ENCODE results near the gene TPRG1L.
"Not testable (repeated sequence)": the region's sequence is repeated elsewhere in the genome, so short reads cannot be mapped to it uniquely, and the experiment has no call there.

Gene TPRG1L

GRCh38 chr1:3610527-3611169 lies 14.2 kb upstream of the TPRG1L start:
- Mint-ChIP-seq H3K4me1 (ENCODE audit: low read depth) (peaks cover 8% of the 10 kb centered on the region), H3K9me3 (no peaks in the 10 kb centered on the region), H3K36me3 (ENCODE audit: low read depth) (no peaks in the 10 kb centered on the region), H3K27me3 (peaks cover 9% of the 10 kb centered on the region), H3K27ac (no peak overlapping the region), H3K4me3 (peak overlapping the region; percentile 41)

DNA sequence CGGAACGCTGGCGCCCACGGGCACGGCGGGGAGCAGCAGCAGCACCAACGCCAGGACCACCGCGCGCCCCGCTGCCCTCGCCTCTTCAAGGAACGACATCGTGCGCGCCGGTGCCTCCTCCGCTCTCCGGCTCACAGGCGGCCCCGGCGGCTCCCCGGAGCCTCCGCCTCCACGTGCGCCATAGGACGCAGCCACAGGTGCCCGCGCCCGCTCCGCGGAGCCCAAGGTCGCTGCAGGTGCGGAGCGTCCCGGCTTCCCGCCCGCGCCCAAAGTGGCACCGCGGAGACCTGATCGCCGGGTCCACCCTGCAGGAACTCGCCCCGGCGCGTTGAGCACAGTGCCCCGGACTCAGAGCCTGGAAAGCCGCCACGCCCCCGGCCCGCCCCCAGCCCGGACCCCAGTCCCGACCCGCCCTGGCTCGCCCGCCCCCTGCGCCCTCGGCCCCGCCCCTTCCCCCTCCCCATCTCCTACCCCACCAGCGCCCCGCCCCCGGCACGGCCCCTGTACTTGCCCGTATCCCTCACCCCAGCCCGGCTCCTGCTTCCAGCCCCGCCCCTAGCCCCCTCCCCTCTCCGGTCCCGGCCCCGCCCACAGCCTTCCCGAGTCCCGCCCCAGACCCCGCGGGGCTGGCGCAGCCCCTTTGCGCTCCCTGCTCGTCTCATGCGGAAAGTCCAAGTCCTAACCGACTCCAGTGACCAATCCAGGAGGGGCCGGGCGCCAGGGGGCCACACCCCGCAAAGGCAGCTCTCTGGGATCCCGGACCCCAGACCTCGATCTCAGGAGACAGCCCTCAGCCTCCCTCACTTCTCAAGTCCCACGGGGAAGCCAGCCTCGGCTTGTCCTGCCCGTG lies 13.4 kb upstream of the TPRG1L start, which contains the start of gene MEGF6:
Gene MEGF6, minus strand, starts transcription at position 339 of the 850 bp plus-strand sequence. Its CDS starts 240 bp downstream, at position 99.
- Mint-ChIP-seq H3K4me3 (peak within 1 kb of the TSS; percentile 66), H3K27me3 (peaks cover 9% of the 10 kb centered on the region), H3K27ac (no peak within 1 kb of the TSS), H3K4me1 (ENCODE audit: low read depth) (peaks cover 8% of the 10 kb centered on the region), H3K36me3 (ENCODE audit: low read depth) (no peaks in the 10 kb centered on the region), H3K9me3 (no peaks in the 10 kb centered on the region)

- peak overlapping the region; percentile 66 for H3K4me3 Mint-ChIP-seq
- H3K4me1 Mint-ChIP-seq (ENCODE audit: low read depth): peaks cover 8% of the 10 kb centered on the region
- no peak overlapping the region for H3K27ac Mint-ChIP-seq
- no peaks in the 10 kb centered on the region for H3K9me3 Mint-ChIP-seq
- H3K36me3 Mint-ChIP-seq (ENCODE audit: low read depth): no peaks in the 10 kb centered on the region
- peaks cover 9% of the 10 kb centered on the region for H3K27me3 Mint-ChIP-seq
Measured at GRCh38 chr1:3612123-3612522, 12.7 kb upstream of the TPRG1L start.

DNA sequence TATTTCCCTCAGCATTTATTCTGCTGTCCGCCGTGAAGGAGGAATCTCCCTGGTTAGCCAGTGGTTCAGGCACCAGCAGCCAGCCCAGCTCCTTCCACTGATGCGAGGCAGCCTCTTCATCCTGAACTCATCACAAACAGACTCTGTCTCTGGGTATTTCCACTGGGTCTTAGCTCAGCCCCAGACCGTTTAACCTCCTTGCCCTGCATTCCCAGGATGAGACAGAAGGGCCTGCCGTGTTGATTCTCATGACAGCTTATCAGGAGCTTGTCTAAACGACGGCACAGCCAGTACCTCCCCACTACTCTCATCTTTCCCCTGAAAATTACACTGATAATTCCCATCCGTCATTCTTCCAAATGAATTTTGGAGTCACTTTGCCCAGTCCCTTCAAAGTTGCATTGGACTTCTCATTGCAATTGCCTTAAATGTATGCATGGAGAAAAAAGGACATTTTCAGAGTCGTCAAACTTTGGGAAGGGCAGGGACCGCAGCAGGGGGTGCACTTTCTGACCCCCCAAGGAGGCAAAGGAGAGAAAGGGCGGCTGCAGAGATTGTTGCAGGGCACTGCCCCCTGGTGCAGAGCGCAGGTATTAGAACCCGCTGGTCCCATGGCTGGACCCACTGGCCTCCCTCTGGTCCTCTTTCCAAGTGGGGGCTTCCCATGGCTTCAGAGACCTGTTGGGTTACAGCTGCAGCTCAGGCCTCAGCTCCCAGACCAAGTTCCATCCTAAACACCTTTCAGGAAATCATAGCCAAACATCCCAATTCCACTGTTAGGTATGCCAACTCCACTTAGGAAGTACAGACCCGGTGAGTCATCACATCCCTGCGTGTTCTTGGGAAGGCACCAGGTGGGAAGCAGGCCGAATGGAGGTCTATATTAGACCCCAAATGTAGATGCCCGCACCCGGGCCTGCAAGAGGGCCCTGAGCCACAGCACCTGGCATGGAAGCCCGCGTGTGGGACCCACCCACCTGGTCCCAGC lies 9.8 kb upstream of the TPRG1L start:
- H3K27ac Mint-ChIP-seq: no peak overlapping the region
- peaks cover 22% of the 10 kb centered on the region for H3K4me1 Mint-ChIP-seq (ENCODE audit: low read depth)

GRCh38 chr1:3616861-3617260 lies 8.0 kb upstream of the TPRG1L start:
- no peaks in the 10 kb centered on the region for H3K9me3 Mint-ChIP-seq
- H3K27me3 Mint-ChIP-seq: no peaks in the 10 kb centered on the region
- H3K27ac Mint-ChIP-seq: no peak overlapping the region
- no peaks in the 10 kb centered on the region for H3K36me3 Mint-ChIP-seq (ENCODE audit: low read depth)
- H3K4me3 Mint-ChIP-seq: no peak overlapping the region
- H3K4me1 Mint-ChIP-seq (ENCODE audit: low read depth): peaks cover 21% of the 10 kb centered on the region

More for the DNA sequence above, 9.8 kb upstream of the TPRG1L start:
- no peaks in the 10 kb centered on the region for H3K9me3 Mint-ChIP-seq
- H3K36me3 Mint-ChIP-seq (ENCODE audit: low read depth): no peaks in the 10 kb centered on the region
- H3K27me3 Mint-ChIP-seq: peaks cover 6% of the 10 kb centered on the region
- no peak overlapping the region for H3K4me3 Mint-ChIP-seq

- no peak overlapping the region for H3K27ac Mint-ChIP-seq
Measured at GRCh38 chr1:3617806-3618345, 6.9 kb upstream of the TPRG1L start.

DNA sequence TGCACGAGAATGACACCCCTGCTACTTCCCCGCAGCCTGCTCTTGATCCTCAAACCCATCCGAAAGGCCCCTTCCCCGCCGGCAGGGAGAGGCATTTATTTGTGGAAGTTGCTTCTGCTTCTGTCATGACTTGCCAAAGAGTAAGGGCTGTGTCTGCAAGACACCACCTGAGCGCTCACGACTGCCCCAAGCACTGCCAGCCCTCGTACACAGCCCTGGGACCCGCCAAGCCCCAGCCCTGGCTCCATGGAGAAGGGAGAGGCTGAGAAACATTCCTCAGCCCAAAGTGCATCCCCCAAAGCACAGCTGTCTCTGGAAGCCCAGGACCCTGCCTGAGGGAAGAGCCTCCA lies 6.3 kb upstream of the TPRG1L start:
- Mint-ChIP-seq H3K4me1 (ENCODE audit: low read depth) (peaks cover 28% of the 10 kb centered on the region), H3K9me3 (no peaks in the 10 kb centered on the region), H3K27me3 (no peaks in the 10 kb centered on the region), H3K4me3 (no peak overlapping the region), H3K36me3 (ENCODE audit: low read depth) (no peaks in the 10 kb centered on the region), H3K27ac (no peak overlapping the region)

More at GRCh38 chr1:3617806-3618345, 6.9 kb upstream of the TPRG1L start:
- Mint-ChIP-seq H3K36me3 (ENCODE audit: low read depth) (no peaks in the 10 kb centered on the region), H3K4me3 (no peak overlapping the region), H3K4me1 (ENCODE audit: low read depth) (peaks cover 22% of the 10 kb centered on the region), H3K9me3 (no peaks in the 10 kb centered on the region), H3K27me3 (no peaks in the 10 kb centered on the region)

GRCh38 chr1:3618881-3619671 lies 5.7 kb upstream of the TPRG1L start:
- H3K4me3 Mint-ChIP-seq: peak overlapping the region; percentile 82
- no peaks in the 10 kb centered on the region for H3K27me3 Mint-ChIP-seq
- H3K9me3 Mint-ChIP-seq: no peaks in the 10 kb centered on the region
- H3K4me1 Mint-ChIP-seq (ENCODE audit: low read depth): peaks cover 34% of the 10 kb centered on the region
- no peaks in the 10 kb centered on the region for H3K36me3 Mint-ChIP-seq (ENCODE audit: low read depth)
- peak overlapping the region; percentile 92 for H3K27ac Mint-ChIP-seq

DNA sequence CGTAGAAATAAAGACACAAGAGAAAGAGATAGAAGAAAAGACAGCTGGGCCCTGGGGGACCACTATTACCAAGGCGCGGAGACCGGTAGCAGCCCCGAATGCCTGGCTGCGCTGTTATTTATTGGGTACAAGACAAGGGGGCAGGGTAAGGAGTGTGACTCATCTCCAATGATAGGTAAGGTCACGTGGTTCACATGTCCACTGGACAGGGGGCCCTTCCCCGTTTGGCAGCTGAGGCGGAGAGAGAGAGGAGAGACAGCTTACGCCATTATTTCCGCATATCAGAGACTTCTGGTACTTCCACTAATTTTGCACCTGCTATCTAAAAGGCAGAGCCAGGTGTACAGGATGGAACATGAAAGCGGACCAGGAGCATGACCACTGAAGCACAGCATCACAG lies 4.1 kb upstream of the TPRG1L start:
- Mint-ChIP-seq H3K4me1 (ENCODE audit: low read depth) (peaks cover 43% of the 10 kb centered on the region), H3K36me3 (ENCODE audit: low read depth) (no peaks in the 10 kb centered on the region), H3K9me3 (no peaks in the 10 kb centered on the region), H3K27me3 (no peaks in the 10 kb centered on the region), H3K4me3 (peak overlapping the region; percentile 82), H3K27ac (peak overlapping the region; percentile 92)

DNA sequence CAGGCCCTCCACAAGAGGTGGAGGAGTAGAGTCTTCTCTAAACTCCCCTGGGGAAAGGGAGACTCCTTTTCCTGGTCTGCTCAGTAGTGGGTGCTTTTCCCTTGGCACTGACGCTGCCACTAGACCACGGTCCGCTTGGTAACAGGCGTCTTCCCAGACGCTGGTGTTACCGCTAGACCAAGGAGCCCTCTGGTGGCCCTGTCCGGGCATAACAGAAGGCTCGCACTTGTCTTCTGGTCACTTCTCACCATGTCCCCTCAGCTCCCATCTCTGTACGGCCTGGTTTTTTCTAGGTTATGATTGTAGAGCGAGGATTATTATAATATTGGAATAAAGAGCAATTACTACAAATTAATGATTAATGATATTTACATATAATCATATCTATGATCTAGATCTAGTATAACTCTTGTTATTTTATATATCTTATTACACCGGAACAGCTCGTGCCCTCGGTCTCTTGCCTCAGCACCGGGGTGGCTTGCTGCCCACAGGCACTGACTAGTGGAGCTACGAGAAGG lies 3.6 kb upstream of the TPRG1L start:
- H3K36me3 Mint-ChIP-seq (ENCODE audit: low read depth); H3K27me3 Mint-ChIP-seq; H3K9me3 Mint-ChIP-seq; H3K27ac Mint-ChIP-seq: not testable (repeated sequence)
- Mint-ChIP-seq H3K4me1 (ENCODE audit: low read depth) (peaks cover 48% of the 10 kb centered on the region), H3K4me3 (peak overlapping the region; percentile 82)

- H3K36me3 Mint-ChIP-seq (ENCODE audit: low read depth); H3K27ac Mint-ChIP-seq; H3K27me3 Mint-ChIP-seq; H3K9me3 Mint-ChIP-seq; H3K4me3 Mint-ChIP-seq: not testable (repeated sequence)
- H3K4me1 Mint-ChIP-seq (ENCODE audit: low read depth): peaks cover 49% of the 10 kb centered on the region
Measured at GRCh38 chr1:3622102-3622501, 2.7 kb upstream of the TPRG1L start.

GRCh38 chr1:3623441-3624199 lies 1.2 kb upstream of the TPRG1L start:
- peak overlapping the region; percentile 4 for H3K27ac Mint-ChIP-seq
- H3K4me3 Mint-ChIP-seq: peak overlapping the region; percentile 88
- H3K27me3 Mint-ChIP-seq: no peaks in the 10 kb centered on the region
- H3K36me3 Mint-ChIP-seq (ENCODE audit: low read depth): no peaks in the 10 kb centered on the region
- H3K4me1 Mint-ChIP-seq (ENCODE audit: low read depth): peaks cover 49% of the 10 kb centered on the region
- H3K9me3 Mint-ChIP-seq: no peaks in the 10 kb centered on the region

All from stimulated activated naive CD8-positive, alpha-beta T cell treated with anti-CD3 and anti-CD28 coated beads, Interleukin-15, Interleukin-2, amounts not matched to agents 100 ng/mL and 50 ng/mL, for 24 hours (primary cell).